WI38 (cell line): ENCODE results near the gene TMIE.

Experiments
- H3K4me3 ChIP-seq: 2 replicates; pipeline ENCODE4 v1.5.1; 2011; ENCODE audit warnings: low read depth, mild to moderate bottlenecking, control low read depth, low read length
- TF ChIP-seq, protein P1 (sequence below): IDR thresholded peaks from 2 replicates; pipeline ENCODE4 v1.5.1; 2012; ENCODE audit warnings: low read depth, mild to moderate bottlenecking, control low read depth, low read length

The TMIE gene

DNA sequence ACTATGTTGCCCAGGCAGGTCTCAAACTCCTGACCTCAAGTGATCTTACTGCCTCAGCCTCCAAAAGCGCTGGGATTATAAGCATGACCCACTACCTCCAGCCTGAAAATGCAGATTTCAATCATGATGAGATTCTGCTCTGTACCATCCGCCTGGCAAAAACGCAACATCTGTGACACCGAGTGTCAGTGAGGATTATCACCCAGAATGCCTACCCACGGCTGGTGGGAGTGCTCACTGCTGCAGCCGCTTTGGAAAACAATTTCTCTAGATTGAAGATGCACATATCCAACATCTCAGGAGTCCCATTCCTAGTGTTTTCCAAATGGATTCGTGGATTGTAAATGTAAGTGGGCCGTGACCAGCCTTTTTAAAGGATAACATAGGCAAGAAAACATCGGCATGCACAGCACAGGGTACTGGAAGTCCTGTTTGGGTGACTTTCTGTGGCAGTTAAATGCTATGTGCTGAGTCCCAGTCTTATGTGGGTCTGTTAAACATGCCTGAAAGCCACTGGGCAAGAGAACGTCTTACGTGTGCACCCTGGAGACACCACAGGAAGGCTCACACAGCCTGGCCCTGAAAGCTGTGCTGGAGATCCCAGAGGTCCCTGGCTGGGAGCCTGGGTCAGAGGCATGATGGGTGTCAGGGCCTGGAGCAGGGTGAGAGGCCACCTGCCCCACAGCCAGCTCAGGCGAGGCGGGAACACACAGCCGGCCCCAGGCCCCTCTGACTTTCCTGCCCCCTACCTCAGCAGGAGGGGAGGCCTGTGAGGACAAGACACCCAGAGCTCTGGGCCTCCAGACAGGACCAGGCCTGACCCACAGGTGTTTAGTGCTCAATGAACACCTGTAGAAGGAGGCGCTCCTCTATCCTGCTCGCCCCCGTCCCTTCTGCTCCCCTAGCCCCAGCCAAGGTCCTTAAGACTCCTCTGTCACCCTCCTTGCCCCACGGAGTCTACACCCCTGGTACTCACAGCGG, 15.6 kb downstream of the TMIE start:
- TF ChIP-seq, protein P1, sequence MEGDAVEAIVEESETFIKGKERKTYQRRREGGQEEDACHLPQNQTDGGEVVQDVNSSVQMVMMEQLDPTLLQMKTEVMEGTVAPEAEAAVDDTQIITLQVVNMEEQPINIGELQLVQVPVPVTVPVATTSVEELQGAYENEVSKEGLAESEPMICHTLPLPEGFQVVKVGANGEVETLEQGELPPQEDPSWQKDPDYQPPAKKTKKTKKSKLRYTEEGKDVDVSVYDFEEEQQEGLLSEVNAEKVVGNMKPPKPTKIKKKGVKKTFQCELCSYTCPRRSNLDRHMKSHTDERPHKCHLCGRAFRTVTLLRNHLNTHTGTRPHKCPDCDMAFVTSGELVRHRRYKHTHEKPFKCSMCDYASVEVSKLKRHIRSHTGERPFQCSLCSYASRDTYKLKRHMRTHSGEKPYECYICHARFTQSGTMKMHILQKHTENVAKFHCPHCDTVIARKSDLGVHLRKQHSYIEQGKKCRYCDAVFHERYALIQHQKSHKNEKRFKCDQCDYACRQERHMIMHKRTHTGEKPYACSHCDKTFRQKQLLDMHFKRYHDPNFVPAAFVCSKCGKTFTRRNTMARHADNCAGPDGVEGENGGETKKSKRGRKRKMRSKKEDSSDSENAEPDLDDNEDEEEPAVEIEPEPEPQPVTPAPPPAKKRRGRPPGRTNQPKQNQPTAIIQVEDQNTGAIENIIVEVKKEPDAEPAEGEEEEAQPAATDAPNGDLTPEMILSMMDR = no peak
- no peak overlapping the region for H3K4me3 ChIP-seq

DNA sequence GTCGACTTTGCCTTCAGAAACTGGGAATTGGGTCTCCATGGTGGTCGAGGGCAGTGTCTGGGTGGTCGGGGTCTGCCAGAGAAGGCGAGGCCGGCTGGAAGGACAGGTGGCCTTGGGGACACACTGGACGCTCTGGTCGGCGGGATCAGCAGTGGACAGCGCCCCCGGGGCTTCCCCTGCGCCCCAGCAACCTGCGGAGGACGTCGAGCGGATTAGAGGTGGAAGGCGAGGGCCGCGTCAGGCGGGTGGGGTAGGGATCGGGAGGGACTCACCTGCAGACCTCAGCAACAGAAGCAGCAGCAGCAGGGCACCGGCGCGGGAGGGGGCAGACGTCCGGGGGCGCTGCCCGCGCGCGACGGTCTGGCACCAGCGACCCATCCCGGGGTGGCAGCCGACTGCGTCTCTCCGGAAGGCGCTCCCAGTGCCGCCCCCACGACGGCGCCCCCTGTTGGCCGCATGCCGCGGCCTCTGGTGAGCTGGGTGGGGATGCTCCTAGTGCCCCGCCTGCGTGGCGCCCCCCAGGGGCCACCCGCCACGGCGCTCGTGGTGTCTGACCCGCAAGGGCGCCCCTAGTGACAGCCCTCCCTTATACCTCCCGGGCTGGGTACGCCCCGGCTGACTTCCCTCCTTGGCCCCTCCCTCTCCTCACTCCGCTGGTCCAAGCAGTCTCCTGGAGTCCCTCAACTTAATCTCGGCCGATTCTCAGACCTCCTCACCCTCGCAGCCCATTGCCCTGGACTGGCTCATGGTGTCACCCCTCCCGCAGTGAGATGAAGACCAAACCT, 16.4 kb downstream of the TMIE start, which contains the start of gene PRSS50:
Gene PRSS50 (minus strand): TSS at position 423 of the 785 bp plus-strand sequence. CDS start 45 bp downstream, at position 378.
- H3K4me3 ChIP-seq = no peak within 1 kb of the TSS
- TF ChIP-seq, protein P1 = no peak; the same call in 1 of the 2 replicates

GRCh38 chr3:46719044-46719565, 17.9 kb downstream of the TMIE start:
- TF ChIP-seq, protein P1 = no peak
- H3K4me3 ChIP-seq = no peak overlapping the region

- TF ChIP-seq, protein P1 = no peak
- H3K4me3 ChIP-seq = no peak overlapping the region
Observed at GRCh38 chr3:46719735-46720271, 18.6 kb downstream of the TMIE start.

DNA sequence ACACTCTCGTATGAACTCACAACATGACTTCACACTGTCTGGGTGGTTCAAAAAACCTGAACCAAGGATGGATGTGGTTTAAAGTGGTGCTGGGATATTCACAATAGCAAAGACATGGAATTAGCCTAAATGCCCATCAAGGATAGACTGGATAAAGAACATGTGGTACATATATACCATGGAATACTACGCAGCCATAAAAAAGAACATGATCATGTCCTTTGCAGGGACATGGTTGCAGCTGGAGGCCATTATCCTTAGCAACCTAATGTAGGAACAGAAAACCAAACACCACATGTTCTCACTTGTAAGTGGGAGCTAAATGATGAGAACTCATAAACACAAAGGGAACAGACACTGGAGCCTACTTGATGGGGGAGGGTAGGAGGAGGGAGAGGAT, 19.8 kb downstream of the TMIE start:
- TF ChIP-seq, protein P1 = no peak
- no peak overlapping the region for H3K4me3 ChIP-seq

- TF ChIP-seq, protein P1 = no peak
- H3K4me3 ChIP-seq = no peak overlapping the region
Observed at GRCh38 chr3:46722443-46722842, 21.3 kb downstream of the TMIE start.
